SK-N-SH treated with all-trans-retinoic acid at 6 μM for 48 hours (cell line): ENCODE data around the gene GCLC.

ENCODE experiments used
- CREB5 ChIP-seq: fragments of 250-450 bp; sonication (Bioruptor Pico); IDR thresholded peaks from 2 replicates; pipeline ENCODE4 v1.5.1; 2020; ENCODE audit warnings: low read depth, mild to moderate bottlenecking, moderate library complexity
- CSDC2 ChIP-seq: fragments of 250-450 bp; sonication (Bioruptor Pico); IDR thresholded peaks from 2 replicates; pipeline ENCODE4 v1.5.0; 2020; ENCODE audit warnings: mild to moderate bottlenecking, moderate library complexity
- CSRNP3 ChIP-seq: fragments of 250-450 bp; sonication (Bioruptor Pico); IDR thresholded peaks from 2 replicates; pipeline ENCODE4 v1.5.1; 2021; ENCODE audit warnings: mild to moderate bottlenecking, moderate library complexity
- ESRRG ChIP-seq: fragments of 250-450 bp; sonication (Bioruptor Pico); IDR thresholded peaks from 2 replicates; pipeline ENCODE4 v1.6.1; 2021; ENCODE audit warnings: mild to moderate bottlenecking
- GLIS3 ChIP-seq: fragments of 250-450 bp; sonication (Bioruptor Pico); IDR thresholded peaks from 2 replicates; pipeline ENCODE4 v1.5.0; 2020; ENCODE audit warnings: mild to moderate bottlenecking, moderate library complexity
- ISL1 ChIP-seq: fragments of 250-450 bp; sonication (Bioruptor Pico); IDR thresholded peaks from 2 replicates; pipeline ENCODE4 v2.1.2; 2022; ENCODE audit warnings: mild to moderate bottlenecking, moderate library complexity
- OSR1 ChIP-seq: fragments of 250-450 bp; sonication (Bioruptor Pico); IDR thresholded peaks from 2 replicates; pipeline ENCODE4 v1.8.0; 2022; ENCODE audit warnings: moderate library complexity, mild to moderate bottlenecking, inconsistent platforms
- PATZ1 ChIP-seq: fragments of 250-450 bp; sonication (Bioruptor Pico); IDR thresholded peaks from 2 replicates; pipeline ENCODE4 v1.8.0; 2020; ENCODE audit warnings: mild to moderate bottlenecking, moderate library complexity, borderline replicate concordance
- POU6F1 ChIP-seq: fragments of 250-450 bp; sonication (Bioruptor Pico); IDR thresholded peaks from 2 replicates; pipeline ENCODE4 v1.8.0; 2021; ENCODE audit warnings: low read depth, mild to moderate bottlenecking, moderate library complexity, borderline replicate concordance
- RARB ChIP-seq: fragments of 250-450 bp; sonication (Bioruptor Pico); IDR thresholded peaks from 2 replicates; pipeline ENCODE4 v1.8.0; 2021; ENCODE audit warnings: mild to moderate bottlenecking, moderate library complexity
- ZFP3 ChIP-seq: fragments of 250-450 bp; sonication (Bioruptor Pico); IDR thresholded peaks from 2 replicates; pipeline ENCODE4 v1.5.0; 2020; ENCODE audit warnings: mild to moderate bottlenecking, moderate library complexity
- ZNF565 ChIP-seq: fragments of 450-650 bp; formaldehyde crosslinking; conservative IDR thresholded peaks from 2 replicates; pipeline ENCODE4 v1.5.0; 2020; ENCODE audit warnings: low read depth, mild to moderate bottlenecking, moderate library complexity
- ZNF8 ChIP-seq: fragments of 450-650 bp; formaldehyde crosslinking; IDR thresholded peaks from 2 replicates; pipeline ENCODE4 v1.5.0; 2020; ENCODE audit warnings: mild to moderate bottlenecking, moderate library complexity

GRCh38 chr6:53566755-53567154, 21.9 kb upstream of the GCLC start:
- TF ChIP-seq PATZ1 (CRISPR knock-in tag) (no peak), CREB5 (CRISPR knock-in tag) (no peak), CSRNP3 (CRISPR knock-in tag) (no peak), ZNF8 (CRISPR knock-in tag) (no peak), RARB (CRISPR knock-in tag) (no peak), POU6F1 (CRISPR knock-in tag) (no peak), GLIS3 (CRISPR knock-in tag) (no peak), CSDC2 (CRISPR knock-in tag) (no peak), ISL1 (CRISPR knock-in tag) (no peak), ZFP3 (CRISPR knock-in tag) (no peak), ESRRG (CRISPR knock-in tag) (no peak), ZNF565 (no peak), OSR1 (CRISPR knock-in tag) (no peak)
